ENCODE results near the gene ENAH. TPM values are rescaled to one million over a fixed set of nuclear protein-coding genes. Genes with fewer than 3 reads are reported as not detected.

The ENAH gene
- polyA plus RNA-seq, 3 donors, result 0.12 TPM; not detected in 2

DNA sequence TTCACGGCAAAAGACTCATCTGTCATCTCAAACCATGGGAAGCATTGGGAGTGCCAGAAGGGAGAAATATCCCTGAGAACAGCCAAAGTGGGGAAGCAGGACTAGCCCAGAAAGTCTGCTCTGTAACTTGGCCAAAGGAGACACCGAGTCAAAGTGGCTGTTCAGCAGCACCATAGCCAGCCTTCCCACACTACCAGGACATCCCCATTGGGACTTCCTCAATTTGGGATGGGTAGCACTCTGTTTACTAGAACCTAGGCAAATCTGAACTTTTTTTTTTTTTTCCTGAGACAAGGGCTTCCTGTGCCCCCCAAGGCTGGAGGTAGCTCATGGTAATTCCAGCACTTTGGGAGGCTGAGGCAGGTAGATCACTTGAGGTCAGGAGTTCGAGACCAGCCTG, 93.0 kb downstream of the ENAH start:
- 100% methylated on average over 1 of the region's 3 CpGs for WGBS (ENCODE audit: insufficient coverage)
- Mint-ChIP-seq H3K27me3 (ENCODE audit: low read depth in 3 of 3) (no peaks in the 10 kb centered on the region), H3K4me1 (peaks cover 3% of the 10 kb centered on the region)

DNA sequence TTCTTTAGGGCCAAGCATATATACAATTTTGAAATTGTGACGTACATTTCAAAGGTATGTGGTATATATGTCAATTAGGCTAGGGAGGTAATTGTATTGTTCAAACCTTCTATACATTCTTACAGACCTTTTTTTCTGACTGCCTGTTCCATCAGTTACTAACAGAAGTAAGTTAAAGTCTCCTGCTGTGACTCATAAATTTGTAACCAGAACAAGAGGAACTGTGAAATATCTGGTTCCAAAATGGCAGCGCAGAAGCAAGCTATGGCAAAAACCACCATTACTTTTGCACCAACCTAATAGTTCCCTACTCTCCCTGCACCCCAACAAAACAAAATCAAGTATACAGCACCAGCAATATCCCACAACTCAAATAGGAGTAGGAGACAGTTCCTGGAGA, 93.6 kb downstream of the ENAH start:
- no peaks in the 10 kb centered on the region for H3K36me3 ChIP-seq (replicated peaks in 1 of 2; ENCODE audit: control insufficient read depth in 1 of 2, insufficient read depth in 2 of 2, low read length in 2 of 2)
- TF ChIP-seq, protein P1, sequence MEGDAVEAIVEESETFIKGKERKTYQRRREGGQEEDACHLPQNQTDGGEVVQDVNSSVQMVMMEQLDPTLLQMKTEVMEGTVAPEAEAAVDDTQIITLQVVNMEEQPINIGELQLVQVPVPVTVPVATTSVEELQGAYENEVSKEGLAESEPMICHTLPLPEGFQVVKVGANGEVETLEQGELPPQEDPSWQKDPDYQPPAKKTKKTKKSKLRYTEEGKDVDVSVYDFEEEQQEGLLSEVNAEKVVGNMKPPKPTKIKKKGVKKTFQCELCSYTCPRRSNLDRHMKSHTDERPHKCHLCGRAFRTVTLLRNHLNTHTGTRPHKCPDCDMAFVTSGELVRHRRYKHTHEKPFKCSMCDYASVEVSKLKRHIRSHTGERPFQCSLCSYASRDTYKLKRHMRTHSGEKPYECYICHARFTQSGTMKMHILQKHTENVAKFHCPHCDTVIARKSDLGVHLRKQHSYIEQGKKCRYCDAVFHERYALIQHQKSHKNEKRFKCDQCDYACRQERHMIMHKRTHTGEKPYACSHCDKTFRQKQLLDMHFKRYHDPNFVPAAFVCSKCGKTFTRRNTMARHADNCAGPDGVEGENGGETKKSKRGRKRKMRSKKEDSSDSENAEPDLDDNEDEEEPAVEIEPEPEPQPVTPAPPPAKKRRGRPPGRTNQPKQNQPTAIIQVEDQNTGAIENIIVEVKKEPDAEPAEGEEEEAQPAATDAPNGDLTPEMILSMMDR (IDR thresholded peaks at IDR 0.05), result no peak
- no peak overlapping the region for H3K4me3 ChIP-seq (replicated peaks in 1 of 3; ENCODE audit: low read depth in 2 of 3, low read length in 3 of 3)
- Mint-ChIP-seq H3K4me1 (peaks cover 3% of the 10 kb centered on the region), H3K27me3 (ENCODE audit: low read depth in 3 of 3) (no peaks in the 10 kb centered on the region), H3K4me3 (no peak overlapping the region), H3K36me3 (no peaks in the 10 kb centered on the region), H3K9me3 (peaks cover 0 to 3% (median 2%) of the 10 kb centered on the region in 7 donors), H3K27ac (no peak overlapping the region)
- no peaks in the 10 kb centered on the region for H3K9me3 ChIP-seq (replicated peaks in 1 of 2; ENCODE audit: control insufficient read depth in 1 of 2, insufficient read depth in 1 of 2, low read length in 2 of 2)
- no peaks in the 10 kb centered on the region for H4K20me1 ChIP-seq (ENCODE audit: insufficient read depth, low read length)
- 40% methylated on average over 1 of the region's 2 CpGs for WGBS (ENCODE audit: insufficient coverage)
- H3K27ac ChIP-seq (ENCODE audit: low read depth in 1 of 2, low read length in 2 of 2), result no peak overlapping the region
- no peak overlapping the region for H3K4me2 ChIP-seq (replicated peaks; ENCODE audit: extremely low read depth, low read length, poor library complexity, severe bottlenecking)
- H3K27me3 ChIP-seq (ENCODE audit: control insufficient read depth in 2 of 2, insufficient read depth in 2 of 2, low read length in 2 of 2), result no peaks in the 10 kb centered on the region
- no peaks in the 10 kb centered on the region for H3K4me1 ChIP-seq (ENCODE audit: control insufficient read depth in 1 of 2, insufficient read depth in 2 of 2, low read length in 2 of 2)
- H3K9ac ChIP-seq (ENCODE audit: insufficient read depth, low read length, poor library complexity, severe bottlenecking), result no peak overlapping the region
- intact Hi-C loops (cut with micrococcal nuclease), result no loop called here
- no peak for DNase-seq
- H3K79me2 ChIP-seq (ENCODE audit: insufficient read depth, low read length), result no peaks in the 10 kb centered on the region
- H2AFZ ChIP-seq (ENCODE audit: insufficient read depth, low read depth, low read length, poor library complexity, severe bottlenecking), result peak overlapping the region; percentile 38

More for the DNA sequence above, 93.0 kb downstream of the ENAH start:
- Mint-ChIP-seq H3K27ac (no peak overlapping the region), H3K4me3 (no peak overlapping the region), H3K36me3 (no peaks in the 10 kb centered on the region), H3K9me3 (peaks cover 0 to 3% (median 2%) of the 10 kb centered on the region in 7 donors)
- no peaks in the 10 kb centered on the region for H3K9me3 ChIP-seq (replicated peaks in 1 of 2; ENCODE audit: control insufficient read depth in 1 of 2, insufficient read depth in 1 of 2, low read length in 2 of 2)
- peak overlapping the region; percentile 38 for H2AFZ ChIP-seq (ENCODE audit: insufficient read depth, low read depth, low read length, poor library complexity, severe bottlenecking)
- intact Hi-C loops (cut with micrococcal nuclease), result no loop called here
- H3K4me3 ChIP-seq (replicated peaks in 1 of 3; ENCODE audit: low read depth in 2 of 3, low read length in 3 of 3), result no peak overlapping the region
- DNase-seq, result no peak
- no peaks in the 10 kb centered on the region for H3K27me3 ChIP-seq (ENCODE audit: control insufficient read depth in 2 of 2, insufficient read depth in 2 of 2, low read length in 2 of 2)
- no peak overlapping the region for H3K27ac ChIP-seq (ENCODE audit: low read depth in 1 of 2, low read length in 2 of 2)
- no peaks in the 10 kb centered on the region for H3K79me2 ChIP-seq (ENCODE audit: insufficient read depth, low read length)
- no peaks in the 10 kb centered on the region for H3K36me3 ChIP-seq (replicated peaks in 1 of 2; ENCODE audit: control insufficient read depth in 1 of 2, insufficient read depth in 2 of 2, low read length in 2 of 2)
- no peak overlapping the region for H3K4me2 ChIP-seq (replicated peaks; ENCODE audit: extremely low read depth, low read length, poor library complexity, severe bottlenecking)
- H3K9ac ChIP-seq (ENCODE audit: insufficient read depth, low read length, poor library complexity, severe bottlenecking), result no peak overlapping the region
- no peaks in the 10 kb centered on the region for H3K4me1 ChIP-seq (ENCODE audit: control insufficient read depth in 1 of 2, insufficient read depth in 2 of 2, low read length in 2 of 2)
- H4K20me1 ChIP-seq (ENCODE audit: insufficient read depth, low read length), result no peaks in the 10 kb centered on the region
- TF ChIP-seq, protein P1 (IDR thresholded peaks at IDR 0.05), result no peak
